Pancreas (tissue), 10 donors: ENCODE results near the gene HERC2. TPM values are rescaled to one million over a fixed set of nuclear protein-coding genes. Genes with fewer than 3 reads are reported as not detected.
A peak's percentile ranks its signal among the peaks of the same experiment; 100 is the strongest.

ENCODE experiments used
- ATAC-seq, 4 donors: fragments of 200-7000 bp; cut with Tn5 transposase; one replicate each; pipeline versions ENCODE4 v1.8.0 to v1.9.1; 2020; ENCODE audit warnings: mild to moderate bottlenecking in 4 of 4, moderate library complexity in 4 of 4
- DNase-seq, 6 donors: peaks; one replicate each; pipeline ENCODE4 v3.0.0-alpha.2; 2020
- FAIRE-seq: peaks from 2 replicates; lab custom pipeline; 2012; peaks lifted over from hg19 to GRCh38; lab: Jason Lieb, UNC
- H3K27ac ChIP-seq, 4 donors: fragments of 200-600 bp; sonication (generic); 1 replicate in 3 of 4; 2 replicates in 1 of 4; pipeline versions ENCODE4 v1.5.0 to v1.8.0; 2020
- H3K27me3 ChIP-seq, 4 donors: fragments of 200-600 bp; one replicate each; pipeline ENCODE4 v1.8.0; 2021
- H3K36me3 ChIP-seq, 3 donors: fragments of 200-600 bp; sonication (generic) in 1 of 3; one replicate each; pipeline versions ENCODE4 v1.5.0 to v1.8.0; 2020 to 2021
- H3K4me1 ChIP-seq, 3 donors: fragments of 200-600 bp; one replicate each; pipeline ENCODE4 v1.8.0; 2021
- H3K4me3 ChIP-seq, 4 donors: fragments of 200-600 bp; sonication (generic) in 2 of 4; one replicate each; pipeline versions ENCODE4 v1.5.0 to v1.8.0; 2020 to 2021
- H3K9me3 ChIP-seq, 4 donors: fragments of 200-600 bp; one replicate each; pipeline ENCODE4 v1.8.0; 2021
- WGBS, 2 donors: extraction: QIAGEN DNeasy Blood & Tissue Kit; methylation state at CpG; one replicate each; pipeline ENCODE4 v1.1.7; 2013; 5-methylcytosine and 5-hydroxymethylcytosine counted together
- intact Hi-C, 3 donors: fragments of 100-400 bp; cut with DNase I; formaldehyde crosslinking; loops; one replicate each; pipeline versions ENCODE4 v1.11.1 to v1.14.2; 2022
- polyA plus RNA-seq, 2 donors: library from polyadenylated mRNA; stranded (reverse); fragments of 200-250 nt; gene quantifications; one replicate each; pipeline ENCODE4 v1.2.3, GENCODE V29; 2013
- total RNA-seq, 6 donors: library from RNA; stranded (reverse); fragmentation: NEBNext Ultra II Directional in 4 of 6; extraction: Animal tissue kit (Norgen Biotek cat#: 25700) in 4 of 6; gene quantifications; one replicate each; pipeline versions ENCODE4 v1.2.1 to v1.2.4, GENCODE V29; 2021 to 2023
- TF ChIP-seq, protein P1 (sequence below), 4 donors: fragments of 200-600 bp; sonication (generic) in 3 of 4; IDR thresholded peaks; one replicate each; pipeline versions ENCODE4 v1.5.0 to v1.8.0; 2021; ENCODE audit warnings: antibody characterized with exemption in 4 of 4
- donor health status: healthy with polysubstance abuse.
- donor health status: DM: no; HTN: no; CAD: no; lungs with moderate emphysema.
- donor health status: DM: no; HTN: no; CAD: no.
- donor health status: control.
- donor health status: control.
- donor health status: Bipolar disorder and iron deficiency.
- donor health status: DM: yes; HTN: yes; CAD: no.
- donor health status: DM: no; HTN: no; CAD: no.
- donor health status: DM: no; HTN: no; CAD: no.
- donor health status: DM: yes; HTN: yes; CAD: no.

Gene HERC2
- total and polyA plus RNA-seq, 8 donors = 23.7 to 38.7 (median 26.4) TPM

DNA sequence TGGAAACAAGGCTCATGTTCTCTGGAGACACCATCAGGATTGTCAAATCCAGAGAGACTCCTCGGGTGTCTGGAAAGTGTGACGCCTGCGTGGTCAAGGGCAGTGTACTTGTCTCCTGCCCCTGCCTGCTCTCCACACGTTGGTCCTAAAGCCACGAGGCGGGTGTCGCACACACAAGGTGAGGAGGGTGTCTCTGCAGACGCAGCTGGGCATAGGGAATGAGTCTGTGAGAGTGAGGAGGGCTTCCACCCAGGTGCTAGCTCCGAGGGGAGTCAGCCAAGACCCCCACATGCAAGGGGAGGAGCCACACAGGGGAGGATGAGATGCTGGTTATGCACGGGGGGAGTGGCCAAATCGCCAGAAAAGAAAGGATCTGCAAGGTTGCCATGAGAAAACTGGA, 194.9 kb downstream of the HERC2 start:
- 71 to 74% methylated on average over 11 of the region's 11 CpGs for WGBS, 2 donors
- H3K9me3 ChIP-seq = no peaks in the 10 kb centered on the region
- DNase-seq = no peak
- H3K36me3 ChIP-seq = peaks cover 0 to 28% (median 18%) of the 10 kb centered on the region in 3 donors
- H3K4me3 ChIP-seq = no peak overlapping the region
- no peak for FAIRE-seq
- intact Hi-C loops = no loop called here
- no peak for ATAC-seq
- H3K27me3 ChIP-seq = no peaks in the 10 kb centered on the region
- TF ChIP-seq, protein P1, sequence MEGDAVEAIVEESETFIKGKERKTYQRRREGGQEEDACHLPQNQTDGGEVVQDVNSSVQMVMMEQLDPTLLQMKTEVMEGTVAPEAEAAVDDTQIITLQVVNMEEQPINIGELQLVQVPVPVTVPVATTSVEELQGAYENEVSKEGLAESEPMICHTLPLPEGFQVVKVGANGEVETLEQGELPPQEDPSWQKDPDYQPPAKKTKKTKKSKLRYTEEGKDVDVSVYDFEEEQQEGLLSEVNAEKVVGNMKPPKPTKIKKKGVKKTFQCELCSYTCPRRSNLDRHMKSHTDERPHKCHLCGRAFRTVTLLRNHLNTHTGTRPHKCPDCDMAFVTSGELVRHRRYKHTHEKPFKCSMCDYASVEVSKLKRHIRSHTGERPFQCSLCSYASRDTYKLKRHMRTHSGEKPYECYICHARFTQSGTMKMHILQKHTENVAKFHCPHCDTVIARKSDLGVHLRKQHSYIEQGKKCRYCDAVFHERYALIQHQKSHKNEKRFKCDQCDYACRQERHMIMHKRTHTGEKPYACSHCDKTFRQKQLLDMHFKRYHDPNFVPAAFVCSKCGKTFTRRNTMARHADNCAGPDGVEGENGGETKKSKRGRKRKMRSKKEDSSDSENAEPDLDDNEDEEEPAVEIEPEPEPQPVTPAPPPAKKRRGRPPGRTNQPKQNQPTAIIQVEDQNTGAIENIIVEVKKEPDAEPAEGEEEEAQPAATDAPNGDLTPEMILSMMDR (IDR thresholded peaks at IDR 0.05) = no peak
- H3K27ac ChIP-seq = no peak overlapping the region
- no peaks in the 10 kb centered on the region for H3K4me1 ChIP-seq

DNA sequence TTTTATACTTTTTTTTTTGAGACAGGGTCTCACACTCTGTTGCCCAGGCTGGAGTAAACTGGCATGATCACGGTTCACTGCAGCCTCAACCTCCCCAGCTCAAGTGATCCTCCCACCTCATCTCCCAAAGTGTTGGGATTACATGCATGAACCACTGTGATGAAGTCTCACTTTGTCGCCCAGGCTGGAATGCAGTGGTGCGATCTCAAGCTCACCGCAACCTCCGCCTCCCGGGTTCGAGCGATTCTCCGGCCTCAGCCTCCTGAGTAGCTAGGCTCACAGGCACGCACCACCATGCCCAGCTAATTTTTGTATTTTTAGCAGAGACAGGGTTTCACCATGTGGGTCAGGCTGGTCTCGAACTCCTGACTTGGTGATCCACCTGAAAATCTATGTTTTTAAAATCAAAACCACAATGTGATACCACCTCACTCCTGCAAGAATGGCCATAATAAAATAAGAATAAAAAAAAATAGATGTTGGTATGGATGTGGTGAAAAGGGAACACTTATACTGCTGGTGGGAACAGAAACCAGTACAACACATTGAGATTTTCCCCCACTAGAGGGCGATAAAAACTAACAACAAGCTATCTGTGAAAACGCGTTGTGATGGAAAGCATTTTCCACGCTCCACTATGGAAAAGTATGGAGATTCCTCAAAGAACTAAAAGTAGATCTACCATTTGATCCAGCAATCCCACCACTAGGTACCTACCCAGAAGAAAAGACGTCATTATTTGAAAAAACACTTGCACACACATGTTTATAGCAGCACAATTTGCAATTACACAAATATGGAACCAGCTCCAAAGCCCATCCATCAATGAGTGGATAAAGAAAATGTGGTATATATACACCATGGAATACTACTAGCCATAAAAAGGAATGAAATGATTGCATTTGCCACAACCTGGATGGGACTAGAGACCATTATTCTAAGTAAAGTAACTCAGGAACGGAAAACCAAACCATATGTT, 196.0 kb downstream of the HERC2 start:
- ATAC-seq = peak in 2 of 4 donors; percentile 40 to 50
- WGBS, 2 donors = 60 to 65% methylated on average over 17 of the region's 17 CpGs

DNA sequence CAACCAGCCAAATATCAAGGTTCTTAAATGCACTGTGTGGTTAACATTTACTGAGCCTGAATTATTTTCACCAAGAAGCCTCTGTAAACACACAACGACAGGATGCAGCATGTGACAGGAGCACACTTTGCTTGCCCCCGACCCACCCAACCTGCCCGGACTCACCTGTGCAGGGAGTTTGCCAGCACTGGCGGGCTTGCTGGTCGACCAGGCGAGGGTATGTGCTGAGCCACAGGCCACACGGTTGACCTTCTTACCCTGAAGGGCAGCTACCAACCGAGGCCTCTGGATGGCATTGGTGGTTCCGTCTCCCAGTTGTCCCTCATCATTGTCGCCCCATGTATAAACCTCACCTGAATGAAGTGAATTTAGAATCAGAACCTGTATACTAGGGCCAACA, 197.1 kb downstream of the HERC2 start:
- Histone ChIP-seq H3K4me1 (no peaks in the 10 kb centered on the region), H3K9me3 (no peaks in the 10 kb centered on the region), H3K27me3 (no peaks in the 10 kb centered on the region), H3K4me3 (no peak overlapping the region), H3K27ac (no peak overlapping the region), H3K36me3 (peaks cover 0 to 17% (median 5%) of the 10 kb centered on the region in 3 donors)
- TF ChIP-seq, protein P1 (IDR thresholded peaks at IDR 0.05) = no peak
- no peak for DNase-seq
- 86 to 90% methylated on average over 10 of the region's 10 CpGs for WGBS, 2 donors
- FAIRE-seq = no peak
- ATAC-seq = no peak
- intact Hi-C loops = no loop called here

More for the DNA sequence above, 196.0 kb downstream of the HERC2 start:
- Histone ChIP-seq H3K9me3 (no peaks in the 10 kb centered on the region), H3K27ac (no peak overlapping the region), H3K4me1 (no peaks in the 10 kb centered on the region), H3K4me3 (no peak overlapping the region), H3K36me3 (peaks cover 0 to 20% (median 10%) of the 10 kb centered on the region in 3 donors), H3K27me3 (no peaks in the 10 kb centered on the region)
- intact Hi-C loops = no loop called here
- no peak for DNase-seq
- TF ChIP-seq, protein P1 (IDR thresholded peaks at IDR 0.05) = peak; percentile 41 to 66 (median 52)
- FAIRE-seq = peak; percentile 81

DNA sequence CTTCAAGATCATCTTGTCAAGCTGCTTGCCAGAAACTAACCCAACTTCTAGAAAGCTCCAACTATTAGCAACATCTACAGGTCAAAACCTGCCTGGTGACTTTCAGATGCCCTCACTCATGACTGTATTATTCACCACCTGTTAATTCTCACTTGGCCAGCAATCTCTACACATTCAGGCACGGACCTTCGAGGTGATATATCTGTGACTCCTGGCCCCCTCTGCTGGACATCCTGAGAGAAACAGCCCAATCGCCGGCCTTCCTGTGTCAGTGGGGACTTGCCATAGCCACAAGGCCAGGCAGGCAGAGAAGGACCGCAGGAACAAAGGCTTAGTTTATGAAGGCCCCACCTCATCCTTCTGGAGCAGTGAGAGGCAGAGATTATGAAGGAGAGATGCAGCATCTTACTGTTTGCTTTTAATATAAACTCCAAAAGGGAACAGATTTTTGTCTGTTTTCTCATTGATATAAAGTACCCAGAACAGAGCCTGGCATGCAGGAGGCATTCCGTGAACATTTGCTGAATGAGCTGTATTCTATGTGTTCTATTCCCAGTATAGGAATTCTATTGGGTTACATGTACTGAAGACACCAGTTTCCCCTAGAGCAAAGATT, 198.5 kb downstream of the HERC2 start:
- Histone ChIP-seq H3K27ac (no peak overlapping the region), H3K4me3 (no peak overlapping the region), H3K4me1 (no peaks in the 10 kb centered on the region), H3K27me3 (no peaks in the 10 kb centered on the region), H3K9me3 (no peaks in the 10 kb centered on the region), H3K36me3 (peaks cover 0 to 13% (median 6%) of the 10 kb centered on the region in 3 donors)
- TF ChIP-seq, protein P1 (IDR thresholded peaks at IDR 0.05) = peak; percentile 35 to 58 (median 50)
- no peak for FAIRE-seq
- DNase-seq = peak; percentile 76 to 89 (median 80)
- intact Hi-C loops = no loop called here
- WGBS, 2 donors = 20 to 22% methylated on average over 6 of the region's 6 CpGs
- ATAC-seq = peak; percentile 91 to 98 (median 95)
